ENCODE data around the gene GPRC5C.
"Not testable (repeated sequence)": the region's sequence is repeated elsewhere in the genome, so short reads cannot be mapped to it uniquely, and the experiment has no call there.

The GPRC5C gene

GRCh38 chr17:74393346-74393942, 38.4 kb upstream of the GPRC5C start:
- Mint-ChIP-seq H3K4me3 (no peak overlapping the region), H3K27me3 (no peaks in the 10 kb centered on the region), H3K36me3 (ENCODE audit: insufficient read depth) (peaks cover 4% of the 10 kb centered on the region), H3K4me1 (no peaks in the 10 kb centered on the region), H3K9me3 (no peaks in the 10 kb centered on the region), H3K27ac (ENCODE audit: low read depth) (peak overlapping the region; percentile 50)
- no peak for ATAC-seq (replicated peaks; ENCODE audit: extremely low read depth, poor library complexity, severe bottlenecking)
- no peak for DNase-seq (ENCODE audit: low spot score in 2 of 2)

- no peak for DNase-seq (ENCODE audit: low spot score in 2 of 2)
- Mint-ChIP-seq H3K36me3 (ENCODE audit: insufficient read depth) (peaks cover 4% of the 10 kb centered on the region), H3K4me1 (no peaks in the 10 kb centered on the region), H3K9me3 (no peaks in the 10 kb centered on the region), H3K4me3 (no peak overlapping the region), H3K27me3 (no peaks in the 10 kb centered on the region), H3K27ac (ENCODE audit: low read depth) (no peak overlapping the region)
- no peak for ATAC-seq (replicated peaks; ENCODE audit: extremely low read depth, poor library complexity, severe bottlenecking)
Measured at GRCh38 chr17:74394275-74394950, 37.5 kb upstream of the GPRC5C start.

GRCh38 chr17:74394977-74395376, 36.9 kb upstream of the GPRC5C start:
- no peak overlapping the region for H3K27ac Mint-ChIP-seq (ENCODE audit: low read depth)
- no peaks in the 10 kb centered on the region for H3K4me1 Mint-ChIP-seq
- DNase-seq (ENCODE audit: low spot score in 2 of 2) (no peak), ATAC-seq (replicated peaks; ENCODE audit: extremely low read depth, poor library complexity, severe bottlenecking) (no peak)
- no peak overlapping the region for H3K4me3 Mint-ChIP-seq
- no peaks in the 10 kb centered on the region for H3K9me3 Mint-ChIP-seq
- H3K36me3 Mint-ChIP-seq (ENCODE audit: insufficient read depth) = peaks cover 4% of the 10 kb centered on the region
- H3K27me3 Mint-ChIP-seq = no peaks in the 10 kb centered on the region

GRCh38 chr17:74396567-74396966, 35.3 kb upstream of the GPRC5C start:
- ATAC-seq (replicated peaks; ENCODE audit: extremely low read depth, poor library complexity, severe bottlenecking) = no peak
- H3K36me3 Mint-ChIP-seq (ENCODE audit: insufficient read depth) = no peaks in the 10 kb centered on the region
- no peaks in the 10 kb centered on the region for H3K27me3 Mint-ChIP-seq
- no peaks in the 10 kb centered on the region for H3K9me3 Mint-ChIP-seq
- H3K4me3 Mint-ChIP-seq = no peak overlapping the region
- no peak overlapping the region for H3K27ac Mint-ChIP-seq (ENCODE audit: low read depth)
- no peaks in the 10 kb centered on the region for H3K4me1 Mint-ChIP-seq
- no peak for DNase-seq (ENCODE audit: low spot score in 2 of 2)

GRCh38 chr17:74402048-74402447, 29.8 kb upstream of the GPRC5C start:
- Mint-ChIP-seq H3K4me3 (no peak overlapping the region), H3K27ac (ENCODE audit: low read depth) (no peak overlapping the region), H3K4me1 (no peaks in the 10 kb centered on the region), H3K27me3 (peaks cover 10% of the 10 kb centered on the region), H3K36me3 (ENCODE audit: insufficient read depth) (no peaks in the 10 kb centered on the region), H3K9me3 (no peaks in the 10 kb centered on the region)
- DNase-seq (ENCODE audit: low spot score in 2 of 2) = no peak
- ATAC-seq (replicated peaks; ENCODE audit: extremely low read depth, poor library complexity, severe bottlenecking) = no peak

- Mint-ChIP-seq H3K36me3 (ENCODE audit: insufficient read depth) (no peaks in the 10 kb centered on the region), H3K9me3 (no peaks in the 10 kb centered on the region), H3K4me3 (no peak overlapping the region), H3K27me3 (peaks cover 10% of the 10 kb centered on the region), H3K4me1 (no peaks in the 10 kb centered on the region), H3K27ac (ENCODE audit: low read depth) (no peak overlapping the region)
- ATAC-seq (replicated peaks; ENCODE audit: extremely low read depth, poor library complexity, severe bottlenecking) (no peak), DNase-seq (ENCODE audit: low spot score in 2 of 2) (no peak)
Measured at GRCh38 chr17:74403512-74404137, 28.3 kb upstream of the GPRC5C start.

GRCh38 chr17:74404218-74404617, 27.7 kb upstream of the GPRC5C start:
- Mint-ChIP-seq H3K9me3 (no peaks in the 10 kb centered on the region), H3K36me3 (ENCODE audit: insufficient read depth) (no peaks in the 10 kb centered on the region), H3K27me3 (peaks cover 10% of the 10 kb centered on the region), H3K4me1 (no peaks in the 10 kb centered on the region), H3K4me3 (no peak overlapping the region), H3K27ac (ENCODE audit: low read depth) (no peak overlapping the region)
- no peak for DNase-seq (ENCODE audit: low spot score in 2 of 2)
- no peak for ATAC-seq (replicated peaks; ENCODE audit: extremely low read depth, poor library complexity, severe bottlenecking)

- Mint-ChIP-seq H3K27ac (ENCODE audit: low read depth) (no peak overlapping the region), H3K9me3 (no peaks in the 10 kb centered on the region), H3K36me3 (ENCODE audit: insufficient read depth) (no peaks in the 10 kb centered on the region), H3K4me3 (no peak overlapping the region), H3K27me3 (peaks cover 10% of the 10 kb centered on the region), H3K4me1 (no peaks in the 10 kb centered on the region)
- ATAC-seq (replicated peaks; ENCODE audit: extremely low read depth, poor library complexity, severe bottlenecking) = no peak
- no peak for DNase-seq (ENCODE audit: low spot score in 2 of 2)
Measured at GRCh38 chr17:74404789-74405188, 27.1 kb upstream of the GPRC5C start.

GRCh38 chr17:74405311-74405710, 26.6 kb upstream of the GPRC5C start:
- H3K27me3 Mint-ChIP-seq; DNase-seq (ENCODE audit: low spot score in 2 of 2); H3K4me3 Mint-ChIP-seq; H3K27ac Mint-ChIP-seq (ENCODE audit: low read depth); ATAC-seq (replicated peaks; ENCODE audit: extremely low read depth, poor library complexity, severe bottlenecking); H3K9me3 Mint-ChIP-seq; H3K36me3 Mint-ChIP-seq (ENCODE audit: insufficient read depth); H3K4me1 Mint-ChIP-seq: not testable (repeated sequence)

- H3K36me3 Mint-ChIP-seq (ENCODE audit: insufficient read depth) = no peaks in the 10 kb centered on the region
- no peak overlapping the region for H3K4me3 Mint-ChIP-seq
- no peak for DNase-seq (ENCODE audit: low spot score in 2 of 2)
- H3K4me1 Mint-ChIP-seq = no peaks in the 10 kb centered on the region
- ATAC-seq (replicated peaks; ENCODE audit: extremely low read depth, poor library complexity, severe bottlenecking) = no peak
- peaks cover 21% of the 10 kb centered on the region for H3K27me3 Mint-ChIP-seq
- no peaks in the 10 kb centered on the region for H3K9me3 Mint-ChIP-seq
- H3K27ac Mint-ChIP-seq (ENCODE audit: low read depth) = no peak overlapping the region
Measured at GRCh38 chr17:74407384-74407783, 24.5 kb upstream of the GPRC5C start.

GRCh38 chr17:74408262-74408661, 23.6 kb upstream of the GPRC5C start:
- Mint-ChIP-seq H3K27me3 (peaks cover 23% of the 10 kb centered on the region), H3K9me3 (no peaks in the 10 kb centered on the region)

GRCh38 chr17:74408815-74409214, 23.1 kb upstream of the GPRC5C start:
- Mint-ChIP-seq H3K27ac (ENCODE audit: low read depth) (no peak overlapping the region), H3K9me3 (no peaks in the 10 kb centered on the region), H3K27me3 (peaks cover 29% of the 10 kb centered on the region), H3K4me3 (no peak overlapping the region), H3K4me1 (no peaks in the 10 kb centered on the region), H3K36me3 (ENCODE audit: insufficient read depth) (no peaks in the 10 kb centered on the region)
- DNase-seq (ENCODE audit: low spot score in 2 of 2) (no peak), ATAC-seq (replicated peaks; ENCODE audit: extremely low read depth, poor library complexity, severe bottlenecking) (no peak)

More at GRCh38 chr17:74408262-74408661, 23.6 kb upstream of the GPRC5C start:
- no peak overlapping the region for H3K27ac Mint-ChIP-seq (ENCODE audit: low read depth)
- no peaks in the 10 kb centered on the region for H3K4me1 Mint-ChIP-seq
- no peak for ATAC-seq (replicated peaks; ENCODE audit: extremely low read depth, poor library complexity, severe bottlenecking)
- H3K4me3 Mint-ChIP-seq = no peak overlapping the region
- H3K36me3 Mint-ChIP-seq (ENCODE audit: insufficient read depth) = no peaks in the 10 kb centered on the region
- DNase-seq (ENCODE audit: low spot score in 2 of 2) = no peak

- H3K27ac Mint-ChIP-seq (ENCODE audit: low read depth) = no peak overlapping the region
Measured at GRCh38 chr17:74410001-74410443, 21.9 kb upstream of the GPRC5C start.

More at GRCh38 chr17:74410001-74410443, 21.9 kb upstream of the GPRC5C start:
- Mint-ChIP-seq H3K36me3 (ENCODE audit: insufficient read depth) (no peaks in the 10 kb centered on the region), H3K9me3 (no peaks in the 10 kb centered on the region), H3K27me3 (peaks cover 20% of the 10 kb centered on the region), H3K4me1 (no peaks in the 10 kb centered on the region), H3K4me3 (no peak overlapping the region)
- DNase-seq (ENCODE audit: low spot score in 2 of 2) (no peak), ATAC-seq (replicated peaks; ENCODE audit: extremely low read depth, poor library complexity, severe bottlenecking) (no peak)

Measured in central memory CD8-positive, alpha-beta T cell (primary cell).